ENCODE results near the gene NTS.
A peak's percentile ranks its signal among the peaks of the same experiment; 100 is the strongest.

Gene NTS

GRCh38 chr12:85855305-85855704 lies 18.8 kb upstream of the NTS start:
- no peak for DNase-seq
- no peaks in the 10 kb centered on the region for H3K4me1 ChIP-seq
- H3K36me3 ChIP-seq, result no peaks in the 10 kb centered on the region
- no peak overlapping the region for H3K4me3 ChIP-seq (ENCODE audit: low read depth, low read length)
- H3K9me3 ChIP-seq, result no peaks in the 10 kb centered on the region
- TF ChIP-seq CTCF (IDR thresholded peaks at IDR 0.05; ENCODE audit: low read depth, low read length), result no peak
- peaks cover 5% of the 10 kb centered on the region; the same call in 1 of the 2 replicates for H3K27me3 ChIP-seq

GRCh38 chr12:85856966-85857365 lies 17.1 kb upstream of the NTS start:
- H3K4me3 ChIP-seq (ENCODE audit: low read depth, low read length), result no peak overlapping the region
- H3K36me3 ChIP-seq, result no peaks in the 10 kb centered on the region
- H3K27me3 ChIP-seq, result peaks cover 5% of the 10 kb centered on the region; the same call in 1 of the 2 replicates
- no peaks in the 10 kb centered on the region for H3K9me3 ChIP-seq
- no peak for DNase-seq
- TF ChIP-seq CTCF (IDR thresholded peaks at IDR 0.05; ENCODE audit: low read depth, low read length), result no peak
- H3K4me1 ChIP-seq, result no peaks in the 10 kb centered on the region

- Histone ChIP-seq H3K27me3 (peaks cover 10% of the 10 kb centered on the region), H3K4me3 (ENCODE audit: low read depth, low read length) (no peak overlapping the region), H3K9me3 (no peaks in the 10 kb centered on the region), H3K4me1 (no peaks in the 10 kb centered on the region), H3K36me3 (no peaks in the 10 kb centered on the region)
- TF ChIP-seq CTCF (IDR thresholded peaks at IDR 0.05; ENCODE audit: low read depth, low read length), result no peak
- DNase-seq, result no peak
These were observed 8.2 kb upstream of the NTS start for GRCh38 chr12:85865890-85866289.

- Histone ChIP-seq H3K4me1 (no peaks in the 10 kb centered on the region), H3K36me3 (no peaks in the 10 kb centered on the region), H3K27me3 (peaks cover 15% of the 10 kb centered on the region), H3K9me3 (no peaks in the 10 kb centered on the region), H3K4me3 (ENCODE audit: low read depth, low read length) (no peak overlapping the region)
- peak; percentile 79 for TF ChIP-seq CTCF (IDR thresholded peaks at IDR 0.05; ENCODE audit: low read depth, low read length)
- DNase-seq, result no peak
These were observed 6.9 kb upstream of the NTS start for GRCh38 chr12:85866986-85867776.

GRCh38 chr12:85872497-85873091 lies 1.5 kb upstream of the NTS start:
- TF ChIP-seq CTCF (IDR thresholded peaks at IDR 0.05; ENCODE audit: low read depth, low read length), result peak; percentile 80
- no peaks in the 10 kb centered on the region for H3K9me3 ChIP-seq
- no peaks in the 10 kb centered on the region for H3K4me1 ChIP-seq
- H3K27me3 ChIP-seq, result peaks cover 18% of the 10 kb centered on the region
- H3K4me3 ChIP-seq (ENCODE audit: low read depth, low read length), result no peak overlapping the region
- no peak for DNase-seq
- no peaks in the 10 kb centered on the region for H3K36me3 ChIP-seq

GRCh38 chr12:85877459-85877858 lies 3.4 kb downstream of the NTS start:
- Histone ChIP-seq H3K4me1 (no peaks in the 10 kb centered on the region), H3K9me3 (no peaks in the 10 kb centered on the region), H3K27me3 (peaks cover 7% of the 10 kb centered on the region; the same call in 1 of the 2 replicates), H3K4me3 (ENCODE audit: low read depth, low read length) (no peak overlapping the region), H3K36me3 (no peaks in the 10 kb centered on the region)
- no peak for DNase-seq
- no peak for TF ChIP-seq CTCF (IDR thresholded peaks at IDR 0.05; ENCODE audit: low read depth, low read length)
